K562 (cell line): Measurements from ENCODE around the gene TUBB1. TPM values are rescaled to one million over a fixed set of nuclear protein-coding genes. Genes with fewer than 3 reads are reported as not detected.

Experiments
- CREM ChIP-seq: IDR thresholded peaks from 2 replicates; pipeline ENCODE4 v1.6.1; 2014; ENCODE audit warnings: antibody characterized with exemption, low read depth
- EWSR1 ChIP-seq: fragments of 450-650 bp; IDR thresholded peaks from 2 replicates; pipeline ENCODE4 v1.6.1; 2018; ENCODE audit warnings: borderline replicate concordance, mild to moderate bottlenecking, low read depth, moderate library complexity; ENCODE audit not compliant: partially characterized antibody
- HDGF ChIP-seq: fragments of 450-650 bp; IDR thresholded peaks from 2 replicates; pipeline ENCODE4 v1.6.1; 2016
- HNRNPUL1 ChIP-seq: fragments of 200-400 bp; formaldehyde crosslinking; IDR thresholded peaks from 2 replicates; pipeline ENCODE4 v1.6.1; 2017; ENCODE audit warnings: low read length
- ILF3 ChIP-seq: fragments of 450-650 bp; IDR thresholded peaks from 2 replicates; pipeline ENCODE4 v1.6.1; 2018; ENCODE audit warnings: antibody characterized with exemption, mild to moderate bottlenecking, moderate library complexity, borderline replicate concordance
- MEIS2 ChIP-seq: fragments of 450-650 bp; IDR thresholded peaks from 2 replicates; pipeline ENCODE4 v1.6.1; 2014; ENCODE audit warnings: mild to moderate bottlenecking; ENCODE audit not compliant: partially characterized antibody
- MTA2 ChIP-seq: fragments of 450-650 bp; IDR thresholded peaks from 2 replicates; pipeline ENCODE4 v1.6.1; 2016; ENCODE audit warnings: low read depth
- NCOA6 ChIP-seq: fragments of 450-650 bp; IDR thresholded peaks from 2 replicates; pipeline ENCODE4 v1.6.1; 2017; ENCODE audit warnings: mild to moderate bottlenecking
- POLR2A ChIP-seq: fragments of 450-650 bp; conservative IDR thresholded peaks from 2 replicates; pipeline ENCODE4 v1.6.1; 2016
- PTBP1 ChIP-seq: fragments of 200-400 bp; formaldehyde crosslinking; IDR thresholded peaks from 2 replicates; pipeline ENCODE4 v1.6.1; 2017; ENCODE audit warnings: low read depth, low read length
- SRF ChIP-seq, 2 experiments: fragments of 250-450, 450-650 bp in 1 of 2; sonication (Bioruptor Pico) in 1 of 2; sonication (generic) in 1 of 2; formaldehyde crosslinking; IDR thresholded peaks; 2 replicates each; pipeline versions ENCODE4 v1.5.0 to v1.5.1; 2020 to 2022; ENCODE audit warnings: mild to moderate bottlenecking in 1 of 2, missing genetic modification reagents in 1 of 2
- TCFL5 ChIP-seq: fragments of 250-450 bp; sonication (Bioruptor Pico); conservative IDR thresholded peaks from 2 replicates; pipeline ENCODE4 v1.6.1; 2021; ENCODE audit warnings: mild to moderate bottlenecking, moderate library complexity, matching md5 sums
- TEAD2 ChIP-seq: fragments of 450-650 bp; IDR thresholded peaks from 2 replicates; pipeline ENCODE4 v1.6.1; 2016; ENCODE audit warnings: missing genetic modification characterization, control low read depth, missing compliant biosample characterization
- TFAM ChIP-seq: fragments of 250-450 bp; sonication (Bioruptor Pico); conservative IDR thresholded peaks from 2 replicates; pipeline ENCODE4 v1.5.0; 2021; ENCODE audit warnings: mild to moderate bottlenecking, moderate library complexity
- TGIF2 ChIP-seq: sonication (generic); formaldehyde crosslinking; IDR thresholded peaks from 2 replicates; pipeline ENCODE4 v1.8.1; 2022; ENCODE audit warnings: mild to moderate bottlenecking, missing genetic modification reagents, moderate library complexity
- ZNF695 ChIP-seq: fragments of 450-650 bp; formaldehyde crosslinking; IDR thresholded peaks from 2 replicates; pipeline ENCODE4 v1.4.0; 2020; ENCODE audit warnings: mild to moderate bottlenecking, moderate library complexity
- polyA plus RNA-seq, 8 experiments: library from polyadenylated mRNA; depleted of rRNA in 4 of 8; stranded (reverse) in 5 of 8; unstranded in 3 of 8; fragments of >200 nt; fragmentation: Nextera tagmentation in 2 of 8; fragmentation: Illumina TruSeq in 1 of 8; extraction: Ambion mirVana in 2 of 8; extraction: Trizol in 1 of 8; gene quantifications; 2 replicates each; pipeline versions ENCODE4 v1.2.1 to v1.2.3, GENCODE V29; 2011 to 2014; ENCODE audit warnings: inconsistent platforms in 1 of 8, missing spikeins in 1 of 8
- total RNA-seq, 7 experiments: library from RNA; depleted of rRNA in 6 of 7; stranded (reverse); fragments of >200 nt in 6 of 7; fragmentation: Illumina TruSeq in 2 of 7; extraction: Trizol in 2 of 7; gene quantifications; 2 replicates each; pipeline versions ENCODE4 v1.2.1 to v1.2.3, GENCODE V29; 2011 to 2021; ENCODE audit warnings: low replicate concordance in 1 of 7
- TF ChIP-seq, protein P1 (sequence below): fragments of 450-650 bp; IDR thresholded peaks from 2 replicates; pipeline ENCODE4 v1.6.1; 2017; ENCODE audit warnings: antibody characterized with exemption, mild to moderate bottlenecking
- TF ChIP-seq, protein P2 (sequence below): fragments of 150-350 bp; conservative IDR thresholded peaks from 2 replicates; pipeline ENCODE4 v1.6.1; 2014; ENCODE audit warnings: low read length
- TF ChIP-seq, protein P3 (sequence below): fragments of 200-800 bp; sonication (Bioruptor generic); IDR thresholded peaks from 2 replicates; pipeline ENCODE4 v1.6.1; 2017; ENCODE audit warnings: missing genetic modification characterization, missing compliant biosample characterization

The TUBB1 gene
- total and polyA plus RNA-seq, 9 of the 15 experiments (the other 6 are each of a cell fraction or from before 2014, with no cell fraction given) = 1.5 to 3.9 (median 2.4) TPM

DNA sequence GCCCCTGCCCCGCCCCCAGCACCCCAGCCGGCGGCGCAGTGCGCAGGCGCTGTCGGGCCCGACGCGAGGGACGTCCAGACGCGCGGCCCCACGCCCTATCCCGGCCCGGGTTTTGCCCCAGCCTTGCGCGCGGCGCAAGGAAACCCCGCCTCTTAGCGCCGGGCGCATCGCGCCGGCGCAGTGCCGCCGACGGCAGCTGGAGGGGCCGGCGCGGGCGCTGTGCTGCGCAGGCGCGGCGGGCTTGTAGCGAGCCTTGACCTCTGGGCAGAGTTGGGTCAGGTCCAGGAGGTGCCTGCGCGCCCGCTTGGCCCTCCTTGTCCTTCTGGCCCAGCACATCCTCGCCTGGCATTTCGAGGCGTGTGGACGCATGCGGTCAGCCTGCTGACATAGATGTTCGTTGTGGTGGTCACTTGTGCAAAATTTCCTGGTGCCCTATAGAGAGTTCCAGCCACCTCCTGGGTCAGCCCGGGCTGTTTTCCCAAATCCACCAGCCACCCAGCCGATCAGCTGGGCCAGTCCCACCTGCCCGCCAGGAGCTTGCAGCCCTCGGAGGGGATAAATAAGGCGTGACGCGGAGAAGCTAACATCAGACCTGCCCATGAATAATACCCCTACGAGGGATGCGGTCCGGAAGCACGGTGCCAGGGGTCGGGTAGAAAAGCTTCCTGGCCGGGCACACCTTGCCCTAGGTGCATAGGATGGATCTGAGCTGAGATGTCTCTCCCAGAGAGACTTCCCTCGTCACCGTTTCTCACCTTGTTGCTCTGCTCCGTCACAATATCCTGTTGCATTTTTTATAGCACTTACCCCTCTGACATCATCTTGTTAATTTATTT is 23.8 kb downstream of the TUBB1 start (continued):
- TF ChIP-seq MEIS2 = peak; percentile 97
- TF ChIP-seq SRF (CRISPR knock-in tag; IDR thresholded peaks at IDR 0.05) = no peak
- TF ChIP-seq, protein P1, sequence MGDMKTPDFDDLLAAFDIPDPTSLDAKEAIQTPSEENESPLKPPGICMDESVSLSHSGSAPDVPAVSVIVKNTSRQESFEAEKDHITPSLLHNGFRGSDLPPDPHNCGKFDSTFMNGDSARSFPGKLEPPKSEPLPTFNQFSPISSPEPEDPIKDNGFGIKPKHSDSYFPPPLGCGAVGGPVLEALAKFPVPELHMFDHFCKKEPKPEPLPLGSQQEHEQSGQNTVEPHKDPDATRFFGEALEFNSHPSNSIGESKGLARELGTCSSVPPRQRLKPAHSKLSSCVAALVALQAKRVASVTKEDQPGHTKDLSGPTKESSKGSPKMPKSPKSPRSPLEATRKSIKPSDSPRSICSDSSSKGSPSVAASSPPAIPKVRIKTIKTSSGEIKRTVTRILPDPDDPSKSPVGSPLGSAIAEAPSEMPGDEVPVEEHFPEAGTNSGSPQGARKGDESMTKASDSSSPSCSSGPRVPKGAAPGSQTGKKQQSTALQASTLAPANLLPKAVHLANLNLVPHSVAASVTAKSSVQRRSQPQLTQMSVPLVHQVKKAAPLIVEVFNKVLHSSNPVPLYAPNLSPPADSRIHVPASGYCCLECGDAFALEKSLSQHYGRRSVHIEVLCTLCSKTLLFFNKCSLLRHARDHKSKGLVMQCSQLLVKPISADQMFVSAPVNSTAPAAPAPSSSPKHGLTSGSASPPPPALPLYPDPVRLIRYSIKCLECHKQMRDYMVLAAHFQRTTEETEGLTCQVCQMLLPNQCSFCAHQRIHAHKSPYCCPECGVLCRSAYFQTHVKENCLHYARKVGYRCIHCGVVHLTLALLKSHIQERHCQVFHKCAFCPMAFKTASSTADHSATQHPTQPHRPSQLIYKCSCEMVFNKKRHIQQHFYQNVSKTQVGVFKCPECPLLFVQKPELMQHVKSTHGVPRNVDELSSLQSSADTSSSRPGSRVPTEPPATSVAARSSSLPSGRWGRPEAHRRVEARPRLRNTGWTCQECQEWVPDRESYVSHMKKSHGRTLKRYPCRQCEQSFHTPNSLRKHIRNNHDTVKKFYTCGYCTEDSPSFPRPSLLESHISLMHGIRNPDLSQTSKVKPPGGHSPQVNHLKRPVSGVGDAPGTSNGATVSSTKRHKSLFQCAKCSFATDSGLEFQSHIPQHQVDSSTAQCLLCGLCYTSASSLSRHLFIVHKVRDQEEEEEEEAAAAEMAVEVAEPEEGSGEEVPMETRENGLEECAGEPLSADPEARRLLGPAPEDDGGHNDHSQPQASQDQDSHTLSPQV = no peak; the same call in 1 of the 2 replicates
- no peak for TF ChIP-seq TEAD2
- TF ChIP-seq PTBP1 = no peak
- no peak for TF ChIP-seq MTA2
- peak; percentile 49 for TF ChIP-seq POLR2A
- no peak for TF ChIP-seq TFAM (CRISPR knock-in tag)
- TF ChIP-seq, protein P2, sequence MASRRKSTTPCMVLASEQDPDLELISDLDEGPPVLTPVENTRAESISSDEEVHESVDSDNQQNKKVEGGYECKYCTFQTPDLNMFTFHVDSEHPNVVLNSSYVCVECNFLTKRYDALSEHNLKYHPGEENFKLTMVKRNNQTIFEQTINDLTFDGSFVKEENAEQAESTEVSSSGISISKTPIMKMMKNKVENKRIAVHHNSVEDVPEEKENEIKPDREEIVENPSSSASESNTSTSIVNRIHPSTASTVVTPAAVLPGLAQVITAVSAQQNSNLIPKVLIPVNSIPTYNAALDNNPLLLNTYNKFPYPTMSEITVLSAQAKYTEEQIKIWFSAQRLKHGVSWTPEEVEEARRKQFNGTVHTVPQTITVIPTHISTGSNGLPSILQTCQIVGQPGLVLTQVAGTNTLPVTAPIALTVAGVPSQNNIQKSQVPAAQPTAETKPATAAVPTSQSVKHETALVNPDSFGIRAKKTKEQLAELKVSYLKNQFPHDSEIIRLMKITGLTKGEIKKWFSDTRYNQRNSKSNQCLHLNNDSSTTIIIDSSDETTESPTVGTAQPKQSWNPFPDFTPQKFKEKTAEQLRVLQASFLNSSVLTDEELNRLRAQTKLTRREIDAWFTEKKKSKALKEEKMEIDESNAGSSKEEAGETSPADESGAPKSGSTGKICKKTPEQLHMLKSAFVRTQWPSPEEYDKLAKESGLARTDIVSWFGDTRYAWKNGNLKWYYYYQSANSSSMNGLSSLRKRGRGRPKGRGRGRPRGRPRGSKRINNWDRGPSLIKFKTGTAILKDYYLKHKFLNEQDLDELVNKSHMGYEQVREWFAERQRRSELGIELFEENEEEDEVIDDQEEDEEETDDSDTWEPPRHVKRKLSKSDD = no peak
- TF ChIP-seq, protein P3, sequence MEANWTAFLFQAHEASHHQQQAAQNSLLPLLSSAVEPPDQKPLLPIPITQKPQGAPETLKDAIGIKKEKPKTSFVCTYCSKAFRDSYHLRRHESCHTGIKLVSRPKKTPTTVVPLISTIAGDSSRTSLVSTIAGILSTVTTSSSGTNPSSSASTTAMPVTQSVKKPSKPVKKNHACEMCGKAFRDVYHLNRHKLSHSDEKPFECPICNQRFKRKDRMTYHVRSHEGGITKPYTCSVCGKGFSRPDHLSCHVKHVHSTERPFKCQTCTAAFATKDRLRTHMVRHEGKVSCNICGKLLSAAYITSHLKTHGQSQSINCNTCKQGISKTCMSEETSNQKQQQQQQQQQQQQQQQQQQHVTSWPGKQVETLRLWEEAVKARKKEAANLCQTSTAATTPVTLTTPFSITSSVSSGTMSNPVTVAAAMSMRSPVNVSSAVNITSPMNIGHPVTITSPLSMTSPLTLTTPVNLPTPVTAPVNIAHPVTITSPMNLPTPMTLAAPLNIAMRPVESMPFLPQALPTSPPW (CRISPR knock-in tag) = peak; percentile 84; the same call in 1 of the 2 replicates
- TF ChIP-seq EWSR1 = no peak
- no peak for TF ChIP-seq HNRNPUL1
- no peak for TF ChIP-seq ZNF695 (CRISPR knock-in tag)
- TF ChIP-seq TCFL5 = no peak
- 0 out of 2 replicates have a peak, but pooled peaks have one; percentile 32 for TF ChIP-seq ILF3
- peak; percentile 78; the same call in 1 of the 2 replicates for TF ChIP-seq CREM
- 0 out of 2 replicates have a peak, but pooled peaks have one; percentile 25 for TF ChIP-seq HDGF
- no peak for TF ChIP-seq TGIF2
- no peak for TF ChIP-seq NCOA6
